ENCODE results near the gene CCNQ.

Gene CCNQ

GRCh38 chrX:153643431-153644351 is 44.8 kb upstream of the CCNQ start (continued):
- TF ChIP-seq PATZ1 (tag by site-specific recombination; IDR thresholded peaks at IDR 0.05) = peak; percentile 57
- TF ChIP-seq ZNF501 (tag by site-specific recombination; IDR thresholded peaks at IDR 0.05) = 0 out of 2 replicates have a peak, but pooled peaks have one; percentile 19
- peak; percentile 39; the same call in 1 of the 2 replicates for TF ChIP-seq KLF17 (tag by site-specific recombination; IDR thresholded peaks at IDR 0.05)
- peak; percentile 45; the same call in 1 of the 2 replicates for TF ChIP-seq ZBTB20 (tag by site-specific recombination; IDR thresholded peaks at IDR 0.05)
- no peak for TF ChIP-seq INSM2 (tag by site-specific recombination; IDR thresholded peaks at IDR 0.05)
- TF ChIP-seq ZNF335 (tag by site-specific recombination; conservative IDR thresholded peaks at IDR 0.05) = peak; percentile 96
- peak; percentile 61; the same call in 1 of the 2 replicates for TF ChIP-seq ZNF600 (tag by site-specific recombination; IDR thresholded peaks at IDR 0.05)
- no peak for TF ChIP-seq ZNF785 (tag by site-specific recombination; IDR thresholded peaks at IDR 0.05)
- no peak for TF ChIP-seq ZNF449 (tag by site-specific recombination; IDR thresholded peaks at IDR 0.05)
- TF ChIP-seq ZNF24 (tag by site-specific recombination; IDR thresholded peaks at IDR 0.05) = peak; percentile 87
- 0 out of 2 replicates have a peak, but pooled peaks have one; percentile 5 for TF ChIP-seq SP2 (tag by site-specific recombination; IDR thresholded peaks at IDR 0.05)
- TF ChIP-seq ZNF548 (tag by site-specific recombination; IDR thresholded peaks at IDR 0.05) = no peak
- TF ChIP-seq ZEB2 (tag by site-specific recombination; IDR thresholded peaks at IDR 0.05) = peak; percentile 23; the same call in 1 of the 2 replicates
- TF ChIP-seq ZNF148 (tag by site-specific recombination; IDR thresholded peaks at IDR 0.05; ENCODE audit: borderline replicate concordance) = no peak
- TF ChIP-seq GLIS1 (tag by site-specific recombination; IDR thresholded peaks at IDR 0.05) = peak; percentile 12; the same call in 1 of the 2 replicates
- TF ChIP-seq ZNF585B (tag by site-specific recombination; IDR thresholded peaks at IDR 0.05) = no peak
- TF ChIP-seq ZNF707 (tag by site-specific recombination; IDR thresholded peaks at IDR 0.05) = no peak
- TF ChIP-seq ZNF645 (tag by site-specific recombination; IDR thresholded peaks at IDR 0.05) = no peak
- no peak for TF ChIP-seq ZNF133 (tag by site-specific recombination; IDR thresholded peaks at IDR 0.05)
- 0 out of 2 replicates have a peak, but pooled peaks have one; percentile 29 for TF ChIP-seq ZNF777 (tag by site-specific recombination; IDR thresholded peaks at IDR 0.05; ENCODE audit: borderline replicate concordance)
- no peak for TF ChIP-seq ZNF426 (tag by site-specific recombination; IDR thresholded peaks at IDR 0.05)
- TF ChIP-seq IKZF3 (tag by site-specific recombination; IDR thresholded peaks at IDR 0.05) = peak; percentile 71
- TF ChIP-seq ATF2 (tag by site-specific recombination; IDR thresholded peaks at IDR 0.05; ENCODE audit: low read depth) = no peak
- TF ChIP-seq ZNF571 (tag by site-specific recombination; IDR thresholded peaks at IDR 0.05) = no peak
- TF ChIP-seq ZSCAN16 (tag by site-specific recombination; IDR thresholded peaks at IDR 0.05) = no peak
- TF ChIP-seq ZBTB8A (tag by site-specific recombination; IDR thresholded peaks at IDR 0.05) = peak; percentile 70
- TF ChIP-seq SCRT2 (tag by site-specific recombination; IDR thresholded peaks at IDR 0.05) = peak; percentile 8
